MM.1S (cell line): Measurements from ENCODE around the gene ATP2A2.

Experiments
- DNase-seq: peaks from one replicate; pipeline ENCODE4 v3.0.0-alpha.2; 2015
- H2AFZ ChIP-seq: fragments of 300-600 bp; sonication (generic); 2 replicates; pipeline ENCODE4 v1.6.0; 2016; ENCODE audit warnings: antibody characterized with exemption, low read length
- H3F3A ChIP-seq: fragments of 300-600 bp; sonication (generic); 2 replicates; pipeline ENCODE4 v1.6.1; 2016; ENCODE audit warnings: mild to moderate bottlenecking, antibody characterized with exemption, low read length, moderate library complexity, mixed read lengths; ENCODE audit not compliant: insufficient read depth
- H3K27ac ChIP-seq: fragments of 300-600 bp; sonication (generic); 2 replicates; pipeline ENCODE4 v1.5.1; 2016; ENCODE audit warnings: mild to moderate bottlenecking, low read length
- H3K27me3 ChIP-seq: fragments of 300-600 bp; sonication (generic); replicated peaks from 2 replicates; pipeline ENCODE4 v1.6.0; 2016; ENCODE audit warnings: low read length; ENCODE audit not compliant: insufficient read depth
- H3K36me3 ChIP-seq: fragments of 300-600 bp; sonication (generic); replicated peaks from 2 replicates; pipeline ENCODE4 v1.6.1; 2016; ENCODE audit warnings: mild to moderate bottlenecking, low read length, mixed read lengths; ENCODE audit not compliant: insufficient read depth
- H3K4me1 ChIP-seq: fragments of 300-600 bp; sonication (generic); 2 replicates; pipeline ENCODE4 v1.6.1; 2016; ENCODE audit warnings: low read length, mixed read lengths
- H3K4me2 ChIP-seq: fragments of 300-600 bp; sonication (generic); 2 replicates; pipeline ENCODE4 v1.6.0; 2016; ENCODE audit warnings: low read depth, low read length
- H3K4me3 ChIP-seq: fragments of 300-600 bp; sonication (generic); 2 replicates; pipeline ENCODE4 v1.5.1; 2016; ENCODE audit warnings: low read length, mixed read lengths
- H3K79me2 ChIP-seq: fragments of 300-600 bp; sonication (generic); 2 replicates; pipeline ENCODE4 v1.6.1; 2016; ENCODE audit warnings: mixed run types, low read length, mixed read lengths
- H3K9ac ChIP-seq: fragments of 300-600 bp; sonication (generic); 2 replicates; pipeline ENCODE4 v1.6.1; 2016; ENCODE audit warnings: low read length, mixed read lengths
- H3K9me2 ChIP-seq: fragments of 300-600 bp; sonication (generic); replicated peaks from 2 replicates; pipeline ENCODE4 v1.6.1; 2016; ENCODE audit warnings: mild to moderate bottlenecking, low read length, mixed read lengths; ENCODE audit not compliant: insufficient read depth
- H3K9me3 ChIP-seq: fragments of 300-600 bp; sonication (generic); replicated peaks from 2 replicates; pipeline ENCODE4 v1.6.1; 2016; ENCODE audit warnings: mild to moderate bottlenecking, low read length, mixed read lengths; ENCODE audit not compliant: insufficient read depth
- H4K20me1 ChIP-seq: fragments of 300-600 bp; sonication (generic); 2 replicates; pipeline ENCODE4 v1.6.1; 2016; ENCODE audit warnings: mild to moderate bottlenecking, low read length, moderate library complexity, mixed read lengths; ENCODE audit not compliant: insufficient read depth
- EZH2 ChIP-seq: fragments of 300-600 bp; sonication (generic); optimal IDR thresholded peaks from 2 replicates; pipeline ENCODE3; 2017; ENCODE audit warnings: low read depth, mild to moderate bottlenecking, antibody characterized with exemption, low read length, mixed read lengths
- EZH2phosphoT487 ChIP-seq: fragments of 300-600 bp; sonication (generic); IDR thresholded peaks from 2 replicates; pipeline ENCODE4 v1.6.1; 2018; ENCODE audit warnings: antibody characterized with exemption, low read length
- TF ChIP-seq, protein P1 (sequence below): fragments of 300-600 bp; sonication (generic); IDR thresholded peaks from 2 replicates; pipeline ENCODE4 v1.5.1; 2016; ENCODE audit warnings: antibody characterized with exemption, low read length, mixed read lengths

Gene ATP2A2

DNA sequence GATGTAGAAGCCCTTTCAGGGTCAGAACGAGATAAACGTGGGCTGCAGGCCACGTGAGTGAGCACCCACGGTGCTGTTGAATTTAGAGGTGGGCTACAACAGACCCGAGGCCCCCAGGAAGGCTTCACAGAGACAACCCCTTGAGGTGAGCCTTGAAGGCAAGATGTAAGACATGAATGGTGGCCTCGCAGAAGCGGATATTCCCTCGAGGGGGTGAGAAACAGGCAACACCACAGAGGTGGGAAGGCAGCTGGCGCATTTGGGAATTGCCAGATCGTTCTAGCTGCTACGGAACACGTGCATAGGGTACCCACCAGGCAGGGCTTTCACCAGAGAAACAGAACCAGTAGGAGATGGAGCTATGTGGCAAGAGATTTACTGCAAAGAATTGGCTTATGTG, 22.6 kb upstream of the ATP2A2 start:
- H3F3A ChIP-seq: no peaks in the 10 kb centered on the region
- no peaks in the 10 kb centered on the region for H3K27me3 ChIP-seq
- H3K36me3 ChIP-seq: no peaks in the 10 kb centered on the region
- no peaks in the 10 kb centered on the region for H3K79me2 ChIP-seq
- TF ChIP-seq EZH2phosphoT487 (no peak), EZH2 (no peak)
- TF ChIP-seq, protein P1, sequence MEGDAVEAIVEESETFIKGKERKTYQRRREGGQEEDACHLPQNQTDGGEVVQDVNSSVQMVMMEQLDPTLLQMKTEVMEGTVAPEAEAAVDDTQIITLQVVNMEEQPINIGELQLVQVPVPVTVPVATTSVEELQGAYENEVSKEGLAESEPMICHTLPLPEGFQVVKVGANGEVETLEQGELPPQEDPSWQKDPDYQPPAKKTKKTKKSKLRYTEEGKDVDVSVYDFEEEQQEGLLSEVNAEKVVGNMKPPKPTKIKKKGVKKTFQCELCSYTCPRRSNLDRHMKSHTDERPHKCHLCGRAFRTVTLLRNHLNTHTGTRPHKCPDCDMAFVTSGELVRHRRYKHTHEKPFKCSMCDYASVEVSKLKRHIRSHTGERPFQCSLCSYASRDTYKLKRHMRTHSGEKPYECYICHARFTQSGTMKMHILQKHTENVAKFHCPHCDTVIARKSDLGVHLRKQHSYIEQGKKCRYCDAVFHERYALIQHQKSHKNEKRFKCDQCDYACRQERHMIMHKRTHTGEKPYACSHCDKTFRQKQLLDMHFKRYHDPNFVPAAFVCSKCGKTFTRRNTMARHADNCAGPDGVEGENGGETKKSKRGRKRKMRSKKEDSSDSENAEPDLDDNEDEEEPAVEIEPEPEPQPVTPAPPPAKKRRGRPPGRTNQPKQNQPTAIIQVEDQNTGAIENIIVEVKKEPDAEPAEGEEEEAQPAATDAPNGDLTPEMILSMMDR: no peak
- no peak overlapping the region for H3K4me3 ChIP-seq
- no peak overlapping the region for H3K4me2 ChIP-seq
- no peaks in the 10 kb centered on the region for H4K20me1 ChIP-seq
- H3K9me3 ChIP-seq: no peaks in the 10 kb centered on the region
- H3K4me1 ChIP-seq: no peaks in the 10 kb centered on the region
- no peaks in the 10 kb centered on the region for H3K9me2 ChIP-seq
- H2AFZ ChIP-seq: no peak overlapping the region
- no peak overlapping the region for H3K9ac ChIP-seq
- H3K27ac ChIP-seq: no peak overlapping the region
- DNase-seq: no peak

DNA sequence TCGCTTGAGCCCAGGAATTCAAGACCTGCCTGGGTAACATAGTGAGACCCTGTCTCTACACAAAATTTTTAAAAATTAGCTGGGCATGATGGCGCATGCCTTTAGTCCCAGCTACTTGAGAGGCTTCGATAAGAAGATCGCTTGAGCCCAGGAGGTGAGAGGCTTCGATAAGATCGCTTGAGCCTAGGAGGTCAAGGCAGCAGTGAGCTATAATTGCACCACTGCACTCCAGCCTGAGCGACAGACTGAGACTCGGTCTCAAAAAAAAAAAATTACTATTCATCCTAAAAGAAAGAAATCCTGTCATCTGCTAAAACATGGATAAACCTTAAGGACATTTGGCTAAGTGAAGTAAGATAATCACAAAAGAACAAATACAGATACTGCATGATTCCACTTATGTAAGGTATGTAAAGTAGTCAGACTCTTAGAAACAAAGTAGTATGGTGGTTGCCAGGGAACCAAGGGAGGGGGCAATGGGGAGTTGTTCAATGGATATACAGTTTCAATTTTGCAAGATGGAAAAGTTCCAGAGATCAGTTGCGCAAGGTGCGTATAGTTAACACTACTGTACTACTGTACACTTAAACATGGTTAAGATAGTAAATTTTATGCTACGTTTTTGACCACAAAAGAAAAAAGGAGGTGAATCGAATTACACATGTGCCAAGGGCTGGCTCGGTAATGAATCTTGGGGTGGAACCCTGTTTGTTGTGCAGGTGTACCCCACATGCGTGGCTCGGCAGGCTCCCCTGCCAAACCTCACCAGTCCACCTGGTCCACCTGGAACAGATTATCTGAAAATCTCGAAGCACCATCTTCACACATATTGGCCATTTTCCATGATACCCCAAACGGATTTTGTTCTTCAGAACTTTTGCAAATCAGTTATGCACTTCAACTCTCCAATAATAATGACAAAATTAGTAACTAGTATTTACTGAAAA, 18.3 kb upstream of the ATP2A2 start:
- H3F3A ChIP-seq: no peaks in the 10 kb centered on the region
- H3K9me3 ChIP-seq: no peaks in the 10 kb centered on the region
- H3K79me2 ChIP-seq: no peaks in the 10 kb centered on the region
- no peak overlapping the region for H3K4me2 ChIP-seq
- H3K36me3 ChIP-seq: no peaks in the 10 kb centered on the region
- no peaks in the 10 kb centered on the region for H3K27me3 ChIP-seq
- no peak overlapping the region for H3K27ac ChIP-seq
- H3K9me2 ChIP-seq: no peaks in the 10 kb centered on the region
- no peak for DNase-seq
- no peaks in the 10 kb centered on the region for H3K4me1 ChIP-seq
- H3K9ac ChIP-seq: no peak overlapping the region
- H4K20me1 ChIP-seq: no peaks in the 10 kb centered on the region
- no peak overlapping the region for H3K4me3 ChIP-seq
- TF ChIP-seq EZH2phosphoT487: no peak
- no peak overlapping the region for H2AFZ ChIP-seq

DNA sequence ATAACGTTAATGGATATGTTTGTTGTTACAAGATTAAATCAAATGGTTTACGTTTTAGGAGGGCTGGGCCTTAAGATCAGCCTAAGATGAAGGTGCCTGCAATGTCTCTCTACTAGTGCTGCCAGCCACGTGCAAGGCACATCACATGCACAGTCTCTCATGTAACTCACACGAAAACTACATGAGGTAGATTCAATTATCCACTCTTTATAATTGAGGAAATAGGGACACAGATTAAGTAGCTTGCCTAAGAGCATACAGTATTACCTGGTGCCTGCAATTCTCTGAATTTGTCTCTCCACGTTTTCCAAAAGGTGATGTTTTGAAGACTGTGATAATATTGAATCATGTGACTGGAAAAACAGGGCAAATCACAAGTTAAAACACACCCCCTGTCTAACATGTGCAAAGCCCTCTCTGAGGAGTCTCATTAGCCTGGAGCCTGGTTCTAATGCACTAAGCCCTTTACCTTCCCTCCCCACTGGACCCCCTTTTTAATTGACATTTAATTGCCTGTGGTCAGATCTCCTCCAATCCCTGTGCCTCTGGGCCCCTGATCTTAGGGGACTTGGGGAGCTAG, 14.6 kb upstream of the ATP2A2 start:
- no peaks in the 10 kb centered on the region for H3K79me2 ChIP-seq
- no peaks in the 10 kb centered on the region for H3K4me1 ChIP-seq
- no peak overlapping the region for H3K4me3 ChIP-seq
- H2AFZ ChIP-seq: no peak overlapping the region
- H4K20me1 ChIP-seq: no peaks in the 10 kb centered on the region
- no peaks in the 10 kb centered on the region for H3K9me3 ChIP-seq
- no peak overlapping the region for H3K9ac ChIP-seq
- no peak for DNase-seq
- H3K27ac ChIP-seq: no peak overlapping the region
- H3K9me2 ChIP-seq: no peaks in the 10 kb centered on the region
- no peak overlapping the region for H3K4me2 ChIP-seq
- TF ChIP-seq EZH2phosphoT487 (no peak), EZH2 (no peak)
- TF ChIP-seq, protein P1: no peak
- H3K27me3 ChIP-seq: no peaks in the 10 kb centered on the region
- H3K36me3 ChIP-seq: no peaks in the 10 kb centered on the region
- no peaks in the 10 kb centered on the region for H3F3A ChIP-seq
